HG02759 (cell line): Measurements from ENCODE around the gene RNF144B.

Experiments used
- ATAC-seq: cut with Tn5 transposase; IDR thresholded peaks from one replicate; pipeline ENCODE4 v1.9.1; 2021; ENCODE audit warnings: mild to moderate bottlenecking, moderate library complexity; ENCODE audit not compliant: unreplicated experiment

RNF144B gene

GRCh38 chr6:18507018-18507415, 119.9 kb downstream of the RNF144B start:
- ATAC-seq = no peak

DNA sequence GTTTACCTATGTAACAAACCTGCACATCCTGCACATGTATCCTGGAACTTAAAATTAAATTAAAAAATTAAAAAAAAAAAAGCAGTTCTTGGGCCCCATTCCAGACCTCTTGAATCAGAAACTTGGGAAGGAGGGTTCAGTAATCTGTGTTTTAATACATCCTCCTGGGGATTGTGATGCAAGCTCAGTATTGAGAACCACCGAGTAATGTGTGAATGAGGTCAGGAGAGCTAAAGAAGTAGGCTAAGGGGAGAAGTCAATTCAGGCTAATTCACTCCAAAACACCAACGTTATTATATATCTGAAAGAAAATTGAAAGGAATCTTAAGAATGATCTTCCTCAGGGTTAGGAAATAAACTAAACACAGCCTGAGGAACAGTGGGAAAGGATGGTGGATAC, 120.4 kb downstream of the RNF144B start:
- ATAC-seq = no peak

GRCh38 chr6:18509871-18510643, 122.9 kb downstream of the RNF144B start:
- ATAC-seq = no peak

GRCh38 chr6:18510644-18511033, 123.5 kb downstream of the RNF144B start:
- ATAC-seq = no peak

DNA sequence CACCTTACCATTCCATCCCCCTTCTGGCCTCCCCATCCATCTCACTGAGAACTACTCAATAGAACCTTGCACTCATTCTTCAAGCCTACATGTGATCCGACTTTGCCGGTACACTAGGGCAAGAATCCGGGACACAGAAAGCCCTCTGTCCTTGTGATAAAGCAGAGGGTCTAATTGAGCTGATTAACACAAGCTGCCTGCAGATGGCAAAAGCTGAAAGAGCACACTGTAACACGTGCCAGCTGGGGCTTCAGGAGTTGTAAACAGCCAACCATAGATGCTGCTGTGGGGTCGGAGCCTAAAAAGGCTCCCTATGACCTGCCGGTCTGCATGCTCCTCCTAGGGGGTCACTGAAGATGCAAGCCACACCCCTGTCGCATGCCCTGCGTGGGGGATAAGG, 124.1 kb downstream of the RNF144B start:
- ATAC-seq = no peak

DNA sequence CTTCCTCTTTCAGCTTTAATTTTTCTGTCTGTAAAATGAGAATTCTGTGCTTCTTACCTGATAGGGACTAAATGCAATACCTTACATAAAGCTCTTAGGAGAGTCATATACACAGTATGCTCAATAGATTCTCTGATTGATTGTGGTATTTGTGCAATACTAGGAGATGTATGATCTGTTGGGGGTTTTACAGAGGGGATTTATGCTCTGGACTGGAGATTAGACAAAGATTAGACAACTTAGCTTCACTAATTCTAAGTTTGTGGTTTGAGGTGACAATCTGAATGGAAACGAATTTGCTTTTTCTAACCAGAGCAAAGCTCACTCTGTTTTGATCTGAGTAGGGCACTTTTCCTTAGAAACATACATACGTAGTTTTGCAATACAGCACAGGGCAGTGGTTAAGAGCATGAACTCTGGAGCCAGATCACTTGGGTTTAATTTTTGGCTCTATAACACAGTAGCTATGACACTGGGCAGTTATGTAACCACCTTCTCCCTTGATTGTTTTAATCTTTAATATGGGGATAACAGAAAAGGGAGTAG, 126.2 kb downstream of the RNF144B start:
- no peak for ATAC-seq

DNA sequence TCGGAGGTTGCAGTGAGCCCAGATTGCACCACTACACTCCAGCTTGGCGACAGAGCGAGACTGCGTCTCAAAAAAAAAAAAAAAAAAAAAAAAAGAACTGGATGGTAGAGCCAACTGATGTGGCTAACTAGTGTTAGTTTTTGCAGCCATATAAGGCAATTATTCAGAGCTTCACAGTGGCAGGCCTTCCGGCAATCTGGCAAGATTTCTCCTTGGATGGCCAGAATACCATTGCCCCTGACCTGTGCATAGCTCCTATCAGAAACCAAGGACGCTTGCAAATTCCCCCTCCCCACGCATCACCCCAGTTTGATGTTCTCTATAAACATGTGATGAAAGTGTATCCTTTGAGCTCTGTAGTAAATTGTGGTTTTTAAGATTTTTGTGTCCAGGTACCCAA, 127.0 kb downstream of the RNF144B start:
- no peak for ATAC-seq

- ATAC-seq = no peak
Measured at GRCh38 chr6:18515767-18516166, 128.6 kb downstream of the RNF144B start.
